Suppressor macrophage (primary cell): Measurements from ENCODE around the gene SETD1B.
"Not testable (repeated sequence)": the region's sequence is repeated elsewhere in the genome, so short reads cannot be mapped to it uniquely, and the experiment has no call there.

Experiments used
- DNase-seq, 4 experiments: peaks; one replicate each; pipeline ENCODE4 v3.0.0-alpha.2; 2020 to 2022
- total RNA-seq, 17 experiments: gene quantifications; one replicate each; lab custom pipeline; 2026; ENCODE audit warnings: mixed read lengths in 6 of 17, inconsistent platforms in 3 of 17; lab: John Stamatoyannopoulos, UW

The SETD1B gene
- total RNA-seq, result 1.6 to 54.6 (median 14.4) reads per million in 17 experiments

- peak; percentile 38 to 82 (median 69) for DNase-seq
Observed at GRCh38 chr12:121803861-121804416, at the start of gene SETD1B. Gene SETD1B, plus strand, starts transcription at chr12:121804009. Its CDS starts 729 bp downstream, at chr12:121804738.

GRCh38 chr12:121754836-121755235 is 49.0 kb upstream of the SETD1B start:
- no peak for DNase-seq

DNA sequence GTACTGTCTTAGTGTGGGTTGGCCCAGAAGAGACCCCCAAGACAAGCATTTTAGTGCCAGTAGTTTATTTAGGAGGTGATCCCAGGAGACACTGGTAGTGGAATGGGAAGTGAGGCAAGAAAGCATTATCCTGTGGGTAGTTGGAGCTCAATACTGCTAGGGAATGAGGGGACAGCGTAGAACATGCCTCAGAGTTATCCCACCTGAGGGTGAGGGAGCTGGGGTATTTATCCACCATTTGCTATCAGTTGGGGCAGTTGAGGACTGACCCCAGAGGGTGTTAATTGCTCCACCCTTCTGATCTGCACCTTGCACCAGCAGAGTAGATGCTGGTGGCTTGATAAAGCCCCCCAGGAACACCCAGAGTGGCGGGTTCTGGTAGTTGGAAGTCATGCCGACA is 48.2 kb upstream of the SETD1B start:
- DNase-seq, result no peak

DNA sequence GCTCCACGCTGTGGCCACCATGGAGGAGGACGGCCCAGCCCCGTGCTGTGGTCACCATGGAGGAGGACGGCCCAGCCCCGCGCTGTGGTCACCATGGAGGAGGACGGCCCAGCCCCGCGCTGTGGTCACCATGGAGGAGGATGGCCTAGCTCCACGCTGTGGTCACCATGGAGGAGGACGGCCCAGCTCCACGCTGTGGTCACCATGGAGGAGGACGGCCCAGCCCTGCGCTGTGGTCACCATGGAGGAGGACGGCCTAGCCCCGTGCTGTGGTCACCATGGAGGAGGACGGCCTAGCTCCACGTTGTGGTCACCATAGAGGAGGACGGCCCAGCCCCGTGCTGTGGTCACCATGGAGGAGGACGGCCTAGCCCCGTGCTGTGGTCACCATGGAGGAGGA is 45.3 kb upstream of the SETD1B start:
- not testable (repeated sequence) for DNase-seq

DNA sequence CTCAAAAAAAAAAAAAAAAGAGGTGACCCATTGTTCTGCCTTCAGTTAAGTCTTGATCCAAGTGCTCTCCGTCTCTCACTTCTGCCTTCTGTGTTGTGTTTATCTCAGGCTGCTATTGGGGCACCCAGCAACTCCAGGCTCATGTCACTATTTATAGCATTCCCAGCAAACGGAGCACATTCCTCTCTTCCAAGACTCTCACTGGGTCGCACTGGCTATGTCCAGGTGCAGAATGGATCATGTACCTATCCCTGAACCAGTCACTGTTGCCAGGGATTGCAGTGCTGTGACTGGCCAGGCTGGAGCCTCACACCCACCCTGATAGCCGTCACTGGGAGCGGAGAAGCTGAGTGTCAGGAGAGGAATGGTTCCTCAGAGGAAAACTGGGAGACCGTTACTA is 41.5 kb upstream of the SETD1B start:
- no peak for DNase-seq

DNA sequence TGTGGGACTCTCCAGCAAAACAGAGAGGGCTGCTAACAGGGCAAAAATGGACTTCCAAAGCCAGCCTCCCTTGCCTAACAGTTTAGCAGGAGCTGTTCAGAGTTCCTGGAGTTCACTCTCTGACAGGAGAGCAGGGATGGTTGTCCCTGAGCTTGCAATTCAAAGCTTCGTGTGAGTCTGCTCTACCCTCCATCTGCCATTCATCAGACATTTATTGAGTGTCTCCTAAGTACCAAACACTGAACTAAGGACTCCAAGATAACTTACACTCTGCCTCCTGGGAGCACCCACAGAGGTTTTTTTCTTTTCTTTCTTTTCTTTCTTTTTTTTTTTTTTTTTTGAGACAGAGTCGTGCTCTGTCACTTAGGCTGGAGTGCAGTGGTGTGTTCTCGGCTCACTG is 39.0 kb upstream of the SETD1B start:
- no peak for DNase-seq

GRCh38 chr12:121765573-121765972 is 38.2 kb upstream of the SETD1B start:
- no peak for DNase-seq

- no peak for DNase-seq
Observed at GRCh38 chr12:121766290-121767039, 37.3 kb upstream of the SETD1B start.

DNA sequence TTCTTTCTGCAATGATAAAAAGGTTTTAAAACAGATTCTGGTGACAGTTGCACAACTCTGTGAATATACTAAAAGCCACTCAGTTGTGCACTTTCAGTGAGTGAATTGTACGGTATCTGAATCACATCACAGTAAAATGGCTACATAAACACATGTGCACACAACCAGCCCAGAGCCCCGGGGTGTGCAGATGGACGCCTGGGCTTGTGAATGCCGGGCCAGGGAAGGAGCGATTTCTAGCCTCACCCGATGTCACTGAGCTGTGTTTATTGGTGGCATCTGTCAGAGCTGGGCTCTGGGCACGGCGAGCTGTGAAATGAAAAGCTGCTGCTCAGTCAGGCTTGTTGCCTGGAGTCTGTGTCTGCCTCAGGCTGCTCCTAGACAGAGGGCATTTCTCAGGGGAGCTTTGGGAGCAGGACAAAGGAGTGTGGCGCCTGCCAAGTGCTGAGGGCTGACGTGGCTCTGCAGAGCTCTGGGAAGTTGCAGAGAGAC is 36.2 kb upstream of the SETD1B start:
- no peak for DNase-seq

GRCh38 chr12:121769297-121769830 is 34.4 kb upstream of the SETD1B start:
- DNase-seq, result no peak

DNA sequence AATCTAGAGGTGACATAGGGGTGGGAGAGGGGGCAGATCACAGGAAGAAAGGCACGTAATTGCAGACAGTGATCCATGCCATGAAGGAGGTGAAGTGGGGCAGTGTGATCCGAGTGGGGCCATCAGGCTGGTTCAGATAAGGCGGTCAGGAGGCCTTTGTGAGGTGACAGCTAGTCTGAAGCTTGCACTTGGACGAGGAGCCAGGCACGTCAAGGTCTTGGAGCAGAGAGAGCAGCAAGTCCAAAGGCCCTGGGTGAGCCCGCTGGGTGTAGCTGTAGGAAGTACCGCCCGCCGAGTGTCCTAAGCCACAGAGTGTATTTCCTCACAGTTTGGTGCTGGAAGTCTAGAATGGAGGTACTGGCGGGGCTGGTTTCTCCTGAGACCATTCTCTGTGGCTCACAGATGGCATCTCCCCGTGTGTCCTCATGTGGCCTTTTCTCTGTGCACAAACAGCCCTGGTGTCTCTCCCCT is 33.9 kb upstream of the SETD1B start:
- peak in 1 of 4 experiments; percentile 14 for DNase-seq

GRCh38 chr12:121770388-121770787 is 33.4 kb upstream of the SETD1B start:
- DNase-seq, result no peak

DNA sequence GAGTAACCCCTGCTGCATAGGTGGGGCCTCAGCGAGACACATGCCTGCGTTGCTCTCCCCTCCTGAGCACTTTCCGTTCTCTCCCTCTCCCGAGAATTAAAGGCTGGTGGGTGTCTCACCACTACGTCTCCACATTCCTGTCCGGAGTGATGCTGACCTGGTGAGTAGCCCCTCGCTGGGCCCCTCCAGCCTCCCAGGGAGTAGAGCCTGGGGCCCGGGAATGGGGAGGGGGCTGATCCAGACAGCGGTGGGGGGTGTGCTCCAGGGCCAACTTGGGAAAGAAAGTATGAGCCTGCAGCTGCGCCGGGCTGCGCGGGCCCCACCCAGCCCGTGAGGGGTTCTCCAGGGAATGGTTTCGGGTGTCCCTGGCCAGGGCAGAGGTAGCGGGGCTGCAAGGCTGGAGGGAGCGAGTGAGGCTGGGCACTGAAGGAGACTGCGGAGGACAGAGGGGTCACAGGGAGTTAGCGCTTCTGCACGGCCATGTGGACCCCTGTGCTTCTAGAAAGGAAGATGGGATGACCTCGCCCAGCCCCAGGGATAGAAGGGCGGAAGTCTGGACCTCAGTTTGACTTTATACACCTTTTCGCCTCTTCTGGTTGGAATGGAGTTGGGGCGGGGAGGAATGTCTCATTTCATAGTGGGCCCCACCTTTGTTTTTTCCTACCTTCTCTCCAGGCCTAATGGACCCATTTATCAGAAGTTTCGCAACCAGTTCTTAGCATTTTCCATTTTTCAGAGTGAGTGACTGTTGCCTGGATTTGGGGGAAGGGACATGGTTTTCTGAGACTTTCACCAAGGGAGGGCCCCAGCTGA is 32.8 kb upstream of the SETD1B start:
- no peak for DNase-seq

DNA sequence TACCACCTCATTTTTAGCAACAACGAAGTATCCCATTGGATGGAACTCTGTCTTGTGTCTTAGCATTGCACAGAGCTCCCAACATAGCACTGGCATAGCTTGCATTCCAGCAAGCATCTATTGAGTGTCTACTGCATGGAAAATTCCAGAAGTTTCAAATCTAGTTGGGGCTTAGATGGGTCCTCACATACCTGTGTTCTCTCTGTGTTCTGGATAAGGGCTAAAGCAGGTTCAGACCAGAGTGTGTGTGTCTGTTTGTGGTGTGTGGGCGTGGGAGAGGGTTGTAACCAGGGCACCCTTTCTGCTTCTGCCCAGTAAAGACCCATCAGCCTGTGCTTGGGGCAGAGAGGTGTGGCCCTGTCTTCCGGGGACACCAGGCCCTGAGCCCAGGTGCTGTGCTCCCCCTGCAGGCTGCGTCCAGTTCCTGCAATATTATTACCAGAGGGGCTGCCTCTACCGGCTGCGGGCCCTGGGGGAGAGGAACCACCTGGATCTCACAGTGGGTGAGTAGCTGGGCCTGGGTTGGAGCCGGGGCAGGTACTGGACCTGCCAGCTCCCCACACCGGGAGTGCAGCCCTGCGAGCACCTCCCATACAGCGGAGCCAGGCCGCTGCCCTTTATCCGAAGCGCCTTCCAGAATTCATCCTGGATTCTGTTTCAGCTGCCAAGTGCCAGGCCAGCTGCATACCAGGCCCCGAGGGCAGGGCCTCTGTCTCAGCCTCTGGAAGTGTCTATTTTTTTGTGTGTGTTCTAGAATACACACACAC is 30.6 kb upstream of the SETD1B start:
- peak; percentile 70 to 87 (median 80) for DNase-seq

DNA sequence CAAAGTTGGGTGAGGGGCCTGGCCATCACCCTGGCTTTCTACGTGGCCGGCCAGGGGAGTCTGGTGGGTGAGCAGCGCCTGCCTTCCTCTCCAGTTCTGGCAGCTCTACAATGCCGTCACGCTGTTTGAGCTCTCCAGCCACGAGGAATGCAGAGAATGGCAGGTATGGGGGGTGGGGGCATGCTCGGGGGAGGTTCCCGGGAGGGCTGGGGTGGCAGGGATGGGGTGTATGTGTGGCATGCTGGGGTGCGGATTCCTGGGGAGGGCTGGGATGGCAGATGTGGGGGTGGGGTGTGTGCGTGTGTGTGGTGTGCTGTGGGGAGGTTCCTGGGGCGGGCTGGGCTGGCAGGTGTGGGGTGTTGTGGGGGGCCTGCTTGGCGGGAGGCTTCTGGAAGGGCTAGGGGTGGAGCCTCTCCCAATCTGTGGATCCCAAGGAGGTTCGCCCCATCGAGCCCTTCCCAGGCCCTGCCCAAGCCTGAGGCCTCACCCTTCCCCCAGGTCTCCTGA is 28.8 kb upstream of the SETD1B start:
- DNase-seq, result no peak

DNA sequence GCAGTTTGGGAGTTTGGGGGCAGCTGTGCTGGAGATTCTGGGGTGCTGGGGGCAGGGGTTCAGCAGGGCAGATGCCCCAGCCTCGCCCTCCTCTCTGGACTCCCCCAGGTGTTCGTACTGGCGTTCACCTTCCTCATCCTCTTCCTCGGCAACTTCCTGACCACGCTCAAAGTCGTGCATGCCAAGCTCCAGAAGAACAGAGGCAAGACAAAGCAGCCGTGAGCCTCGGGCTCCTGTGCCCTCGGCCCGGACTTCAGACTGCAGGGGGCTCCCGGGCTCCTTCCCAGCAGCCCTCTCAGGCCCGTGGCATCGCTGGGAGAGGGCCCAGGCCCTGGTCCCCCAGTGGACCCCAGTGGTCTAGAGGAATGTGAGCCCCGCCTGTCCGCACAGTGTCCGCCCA is 28.3 kb upstream of the SETD1B start:
- no peak for DNase-seq

DNA sequence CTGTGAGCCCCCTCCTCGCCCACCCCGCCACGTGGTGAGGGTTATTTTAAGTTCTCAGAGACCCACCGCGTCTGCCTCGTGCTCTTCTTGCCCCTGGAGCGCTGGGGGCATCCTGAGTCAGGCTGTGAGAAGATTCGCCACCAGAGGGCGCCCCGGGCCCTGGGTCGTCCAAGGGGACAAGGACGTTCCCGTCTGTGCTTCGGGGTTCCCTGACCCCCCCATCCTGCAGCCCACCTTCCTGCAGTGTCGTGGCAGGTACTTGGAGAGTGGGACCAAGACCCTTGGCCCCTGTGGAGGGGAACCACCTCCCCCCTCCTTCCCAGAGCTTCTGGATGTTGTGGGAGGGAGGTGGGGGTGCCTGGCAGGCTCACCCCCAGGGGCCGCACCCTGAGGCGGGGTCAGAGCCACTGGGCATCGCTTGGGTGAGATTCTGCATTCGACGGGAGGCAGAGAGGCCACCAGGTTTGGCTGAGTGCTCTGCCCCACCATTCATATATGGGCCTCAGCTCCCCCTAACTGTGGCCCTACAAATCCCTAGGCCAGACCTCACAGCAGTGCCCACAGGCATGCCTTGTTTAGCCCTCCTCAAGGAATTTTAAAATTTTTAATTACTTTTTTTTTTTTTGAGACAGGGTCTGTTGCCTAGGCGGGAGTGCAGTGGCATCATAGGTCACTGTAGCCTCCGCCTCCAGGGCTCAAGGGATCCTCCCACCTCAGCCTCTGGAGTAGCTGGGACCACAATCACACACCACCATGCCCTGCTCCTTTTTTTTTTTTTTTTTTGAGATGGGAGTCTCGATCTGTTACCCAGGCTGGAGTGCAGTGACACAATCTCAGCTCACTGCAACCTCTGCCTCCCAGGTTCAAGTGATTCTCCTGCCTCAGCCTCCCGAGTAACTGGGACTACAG is 27.4 kb upstream of the SETD1B start:
- DNase-seq, result peak; percentile 86 to 95 (median 92)

- no peak for DNase-seq
Observed at GRCh38 chr12:121778567-121779421, 25.0 kb upstream of the SETD1B start.

GRCh38 chr12:121779422-121779895 is 24.4 kb upstream of the SETD1B start:
- DNase-seq, result no peak

DNA sequence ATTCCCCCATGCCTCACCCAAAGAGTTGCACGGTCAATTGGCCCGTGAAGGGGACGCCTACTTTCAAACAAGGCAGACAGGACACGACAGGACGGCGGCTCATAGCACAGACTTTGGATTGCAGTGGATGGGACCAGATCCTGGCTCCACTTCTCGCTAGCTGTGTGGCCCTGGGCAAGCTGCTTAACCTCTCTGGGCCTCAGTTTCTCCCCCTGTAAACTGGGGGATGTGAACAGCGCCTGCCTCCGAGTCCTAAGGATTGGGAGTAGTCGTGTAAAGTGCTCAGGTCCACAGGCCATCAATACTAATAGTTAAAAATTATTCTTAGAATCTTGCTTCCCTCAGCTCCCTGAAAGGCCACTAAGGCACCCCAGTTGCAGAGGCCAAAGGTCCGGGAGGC is 23.4 kb upstream of the SETD1B start:
- DNase-seq, result no peak
